Heart left ventricle (tissue), 16 donors: ENCODE data around the gene PPIL1. TPM values are rescaled to one million over a fixed set of nuclear protein-coding genes. Genes with fewer than 3 reads are reported as not detected.

Source experiments
- ATAC-seq, 4 donors: fragments of 200-7000 bp; cut with Tn5 transposase; one replicate each; pipeline ENCODE4 v1.9.1; 2020 to 2022; ENCODE audit warnings: moderate library complexity in 4 of 4, mild to moderate bottlenecking in 3 of 4, moderate number of reproducible peaks in 1 of 4
- DNase-seq, 5 donors: peaks; one replicate each; pipeline ENCODE4 v3.0.0-alpha.2; 2020
- H3K27ac ChIP-seq, 12 donors: fragments of 200-600 bp; sonication (generic) in 4 of 12; one replicate each; pipeline versions ENCODE4 v1.5.0 to v1.8.0; 2016 to 2022; ENCODE audit warnings: mild to moderate bottlenecking in 2 of 12
- H3K27me3 ChIP-seq, 9 donors: fragments of 200-600 bp; sonication (generic) in 2 of 9; one replicate each; pipeline versions ENCODE4 v1.5.1 to v1.8.0; 2016 to 2022; ENCODE audit warnings: mild to moderate bottlenecking in 3 of 9
- H3K36me3 ChIP-seq, 9 donors: fragments of 200-600 bp; sonication (generic) in 2 of 9; one replicate each; pipeline versions ENCODE4 v1.5.0 to v1.8.0; 2018 to 2022; ENCODE audit warnings: mild to moderate bottlenecking in 2 of 9
- H3K4me1 ChIP-seq, 12 donors: fragments of 200-600 bp; sonication (generic) in 4 of 12; one replicate each; pipeline versions ENCODE4 v1.5.0 to v1.8.0; 2016 to 2022; ENCODE audit warnings: mild to moderate bottlenecking in 3 of 12
- H3K4me3 ChIP-seq, 12 donors: fragments of 200-600 bp; sonication (generic) in 4 of 12; one replicate each; pipeline versions ENCODE4 v1.5.0 to v1.8.0; 2017 to 2022; ENCODE audit warnings: mild to moderate bottlenecking in 9 of 12, moderate library complexity in 4 of 12
- H3K9me3 ChIP-seq, 12 donors: fragments of 200-600 bp; sonication (generic) in 4 of 12; one replicate each; pipeline versions ENCODE4 v1.5.0 to v1.8.0; 2016 to 2022; ENCODE audit warnings: mild to moderate bottlenecking in 1 of 12
- CTCF ChIP-seq, 12 donors: fragments of 200-600 bp; sonication (generic) in 4 of 12; IDR thresholded peaks; one replicate each; pipeline versions ENCODE4 v1.5.0 to v1.8.0; 2018 to 2022; ENCODE audit warnings: antibody characterized with exemption in 12 of 12, mild to moderate bottlenecking in 5 of 12
- POLR2A ChIP-seq, 2 donors: fragments of 450-650 bp; IDR thresholded peaks; one replicate each; pipeline ENCODE4 v1.6.1; 2017; ENCODE audit warnings: antibody characterized with exemption in 2 of 2, mild to moderate bottlenecking in 2 of 2, moderate library complexity in 2 of 2
- WGBS, 4 donors: extraction: QIAGEN DNeasy Blood & Tissue Kit in 2 of 4; methylation state at CpG; one replicate each; pipeline versions ENCODE4 v1.1.5 to v1.1.7; 2013 to 2018; 5-methylcytosine and 5-hydroxymethylcytosine counted together
- intact Hi-C, 10 donors: fragments of 100-400 bp; cut with DNase I; formaldehyde crosslinking; loops; one replicate each; pipeline versions ENCODE4 v1.11.1 to v1.14.2; 2022
- polyA plus RNA-seq, 2 donors: library from polyadenylated mRNA; stranded (reverse); fragments of 200-250 nt; gene quantifications; one replicate each; pipeline ENCODE4 v1.2.3, GENCODE V29; 2013
- total RNA-seq, 9 donors: library from RNA; depleted of rRNA in 2 of 9; stranded (reverse); fragments of >200 nt in 2 of 9; fragmentation: NEBNext Ultra II Directional in 3 of 9; extraction: Animal tissue kit (Norgen Biotek cat#: 25700) in 3 of 9; gene quantifications; one replicate each; pipeline versions ENCODE4 v1.1.0 to v1.2.4, GENCODE V29; 2016 to 2023
- donor health status: ischemic (EF 13 %, LVEDD 7.1; RV severe dilation, severe dysfunction).
- donor health status: healthy with polysubstance abuse.
- donor health status: DM: no; HTN: yes; CAD: no.
- donor health status: DM: no; HTN: no; CAD: no.
- donor health status: ischemic (EF 25% LVEDD 6.9; RV normal size, moderate dysfunction).
- donor health status: ischemic (EF 25% LVEDD 5.7; RV mildly dilated, moderate dysfunction).
- donor health status: healthy.
- donor health status: DM: yes; HTN: yes; CAD: no.
- donor health status: ischemic (EF 35%, LVEDD 5.7; RV mildly dilated, moderate dysfunction).
- donor health status: nonischemic (EF 11% LVEDD 7.7; RV severe dilation, severe dysfunction).
- donor health status: DM: yes; HTN: yes; CAD: no.
- donor health status: PGD.
- donor health status: ischemic (EF 29% LVEDD 5.4; RV normal size, mild dysfunction).
- donor health status: nonischemic (EF 23%, LVEDD 6.1; RV moderate dilation, normal function).

The PPIL1 gene
- total and polyA plus RNA-seq, 11 donors, result 30.9 to 69.3 (median 42.6) TPM

- DNase-seq (no peak), ATAC-seq (no peak)
- H3K4me1 ChIP-seq, result peaks cover 0 to 43% (median 10%) of the 10 kb centered on the region in 12 donors
- no peak overlapping the region for H3K27ac ChIP-seq
- H3K9me3 ChIP-seq, result no peaks in the 10 kb centered on the region
- H3K4me3 ChIP-seq, result no peak overlapping the region
- intact Hi-C loops, result no loop called here
- H3K36me3 ChIP-seq, result peaks cover 0 to 39% (median 5%) of the 10 kb centered on the region in 9 donors
- 94 to 95% (median 95%) methylated on average over 7 of the region's 7 CpGs for WGBS, 4 donors
- no peaks in the 10 kb centered on the region for H3K27me3 ChIP-seq
- TF ChIP-seq CTCF (IDR thresholded peaks at IDR 0.05), result no peak
- no peak for TF ChIP-seq POLR2A (IDR thresholded peaks at IDR 0.05)
Observed at GRCh38 chr6:36860126-36860525, 14.5 kb downstream of the PPIL1 start.

- DNase-seq (peak in 2 of 5 donors; percentile 67 to 68), ATAC-seq (peak; percentile 47 to 83 (median 68))
- no peaks in the 10 kb centered on the region for H3K9me3 ChIP-seq
- H3K4me3 ChIP-seq, result no peak overlapping the region
- H3K27me3 ChIP-seq, result no peaks in the 10 kb centered on the region
- TF ChIP-seq CTCF (IDR thresholded peaks at IDR 0.05) (no peak), POLR2A (IDR thresholded peaks at IDR 0.05) (no peak)
- H3K36me3 ChIP-seq, result peaks cover 0 to 39% (median 7%) of the 10 kb centered on the region in 9 donors
- H3K4me1 ChIP-seq, result peaks cover 0 to 31% (median 14%) of the 10 kb centered on the region in 12 donors
- intact Hi-C loops, result loop anchor here in 5 of 10 donors (10.0 kb wide), 2 partner anchors 234 to 244 kb away; no protein-coding TSS in a partner anchor
- H3K27ac ChIP-seq, result peak overlapping the region in 8 of 12 donors; percentile 29 to 68 (median 59)
- WGBS, 4 donors, result 64 to 74% (median 65%) methylated on average over 6 of the region's 6 CpGs
Observed at GRCh38 chr6:36858407-36858981, 16.1 kb downstream of the PPIL1 start.

- peaks cover 0 to 29% (median 7%) of the 10 kb centered on the region in 9 donors for H3K36me3 ChIP-seq
- ATAC-seq (no peak), DNase-seq (no peak)
- TF ChIP-seq POLR2A (IDR thresholded peaks at IDR 0.05) (no peak), CTCF (IDR thresholded peaks at IDR 0.05) (no peak)
- peaks cover 0 to 40% (median 22%) of the 10 kb centered on the region in 12 donors for H3K4me1 ChIP-seq
- 96 to 98% (median 98%) methylated on average over 4 of the region's 4 CpGs for WGBS, 4 donors
- intact Hi-C loops, result loop anchor here in 5 of 10 donors (10.0 kb wide), 2 partner anchors 233 to 243 kb away; no protein-coding TSS in a partner anchor
- no peaks in the 10 kb centered on the region for H3K27me3 ChIP-seq
- H3K4me3 ChIP-seq, result no peak overlapping the region
- no peaks in the 10 kb centered on the region for H3K9me3 ChIP-seq
- peak overlapping the region in 3 of 12 donors; percentile 30 to 75 (median 74) for H3K27ac ChIP-seq
Observed at GRCh38 chr6:36857325-36857724, 17.3 kb downstream of the PPIL1 start.

GRCh38 chr6:36856277-36856676 lies 18.3 kb downstream of the PPIL1 start:
- Histone ChIP-seq H3K27me3 (no peaks in the 10 kb centered on the region), H3K36me3 (peaks cover 0 to 29% (median 7%) of the 10 kb centered on the region in 9 donors), H3K27ac (peak overlapping the region in 9 of 12 donors; percentile 30 to 76 (median 53)), H3K4me3 (no peak overlapping the region), H3K9me3 (no peaks in the 10 kb centered on the region), H3K4me1 (peaks cover 0 to 50% (median 31%) of the 10 kb centered on the region in 12 donors)
- ATAC-seq (peak; percentile 7 to 11 (median 7)), DNase-seq (peak in 1 of 5 donors; percentile 67)
- intact Hi-C loops, result loop anchor here in 5 of 10 donors (10.0 kb wide), 2 partner anchors 231 to 241 kb away; no protein-coding TSS in a partner anchor
- 50 to 71% (median 61%) methylated on average over 8 of the region's 8 CpGs for WGBS, 4 donors
- TF ChIP-seq CTCF (IDR thresholded peaks at IDR 0.05) (peak in 1 of 12 donors; percentile 12), POLR2A (IDR thresholded peaks at IDR 0.05) (no peak)
